WTC11 (cell line): ENCODE results near the gene ANKRD53. TPM values are rescaled to one million over a fixed set of nuclear protein-coding genes. Genes with fewer than 3 reads are reported as not detected.

Experiments
- ATAC-seq: fragments of 200-7000 bp; cut with Tn5 transposase; 2 replicates; pipeline ENCODE4 v1.10.0; 2021; ENCODE audit warnings: mild to moderate bottlenecking, moderate library complexity
- CTCF ChIA-PET: fragments of 300-600 bp; sonication (Branson Sonifier 250); formaldehyde crosslinking; loops from one replicate; lab custom pipeline; 2021; ENCODE audit warnings: antibody characterized with exemption; lab: Charles Lee
- POLR2A ChIA-PET: fragments of 350-600 bp; sonication (Branson Sonifier 250); formaldehyde crosslinking; loops from one replicate; lab custom pipeline; 2021; ENCODE audit warnings: antibody characterized with exemption; lab: Charles Lee
- DNase-seq: peaks from one replicate; pipeline ENCODE4 v3.0.0; 2021; ENCODE audit warnings: low spot score
- H3K27ac Mint-ChIP-seq: 2 replicates; pipeline ENCODE4 v1.8.0; 2021; ENCODE audit warnings: mixed read lengths
- H3K27me3 Mint-ChIP-seq: 2 replicates; pipeline ENCODE4 v1.8.0; 2021; ENCODE audit warnings: low read depth, mild to moderate bottlenecking, moderate library complexity, mixed read lengths
- H3K36me3 Mint-ChIP-seq: 2 replicates; pipeline ENCODE4 v1.8.0; 2021; ENCODE audit warnings: mixed read lengths
- H3K4me1 Mint-ChIP-seq: 2 replicates; pipeline ENCODE4 v1.8.0; 2022; ENCODE audit warnings: mixed read lengths
- H3K4me3 Mint-ChIP-seq: 2 replicates; pipeline ENCODE4 v1.8.0; 2021; ENCODE audit warnings: mild to moderate bottlenecking, moderate library complexity, mixed read lengths
- H3K9me3 Mint-ChIP-seq: 2 replicates; pipeline ENCODE4 v1.8.0; 2021; ENCODE audit warnings: mixed read lengths
- GABPB1 ChIP-seq: sonication (generic); formaldehyde crosslinking; IDR thresholded peaks from 2 replicates; pipeline ENCODE4 v1.8.1; 2023; ENCODE audit warnings: mild to moderate bottlenecking, missing genetic modification reagents
- GRHL2 ChIP-seq: fragments of 250-450 bp; sonication (Bioruptor Pico); IDR thresholded peaks from 2 replicates; pipeline ENCODE4 v1.8.0; 2022; ENCODE audit warnings: mild to moderate bottlenecking, moderate library complexity; ENCODE audit not compliant: insufficient replicate concordance, severe bottlenecking
- NR3C1 ChIP-seq: sonication (generic); formaldehyde crosslinking; conservative IDR thresholded peaks from 2 replicates; pipeline ENCODE4 v1.8.1; 2023; ENCODE audit warnings: low read depth, mild to moderate bottlenecking, missing genetic modification reagents
- SMAD4 ChIP-seq: sonication (generic); formaldehyde crosslinking; IDR thresholded peaks from 2 replicates; pipeline ENCODE4 v1.8.0; 2022; ENCODE audit warnings: mild to moderate bottlenecking, missing genetic modification reagents
- TCF7 ChIP-seq: sonication (generic); formaldehyde crosslinking; IDR thresholded peaks from 2 replicates; pipeline ENCODE4 v1.8.0; 2022; ENCODE audit warnings: mild to moderate bottlenecking, low read depth, missing genetic modification reagents, moderate library complexity
- ZBTB21 ChIP-seq: sonication (generic); formaldehyde crosslinking; IDR thresholded peaks from 2 replicates; pipeline ENCODE4 v1.8.1; 2023; ENCODE audit warnings: mild to moderate bottlenecking, missing genetic modification reagents, borderline replicate concordance
- total RNA-seq: library from RNA; stranded (reverse); gene quantifications from 3 replicates; pipeline ENCODE4 v1.2.3, GENCODE V29; 2021
- TF ChIP-seq, protein P1 (sequence below): sonication (generic); formaldehyde crosslinking; IDR thresholded peaks from 2 replicates; pipeline ENCODE4 v1.8.0; 2022; ENCODE audit warnings: missing genetic modification reagents
- TF ChIP-seq, protein P2 (sequence below): sonication (generic); formaldehyde crosslinking; IDR thresholded peaks from 2 replicates; pipeline ENCODE4 v1.8.1; 2022; ENCODE audit warnings: low read depth, missing genetic modification reagents, borderline replicate concordance
- TF ChIP-seq, protein P3 (sequence below): sonication (generic); formaldehyde crosslinking; IDR thresholded peaks from 2 replicates; pipeline ENCODE4 v1.8.0; 2023; ENCODE audit warnings: mild to moderate bottlenecking, missing genetic modification reagents
- TF ChIP-seq, protein P4 (sequence below): sonication (generic); formaldehyde crosslinking; IDR thresholded peaks from 2 replicates; pipeline ENCODE4 v1.8.0; 2023; ENCODE audit warnings: missing genetic modification reagents
- TF ChIP-seq, protein P5 (sequence below): sonication (generic); formaldehyde crosslinking; IDR thresholded peaks from 2 replicates; pipeline ENCODE4 v1.8.0; 2022; ENCODE audit warnings: mild to moderate bottlenecking, missing genetic modification reagents
- TF ChIP-seq, protein P6 (sequence below): sonication (generic); formaldehyde crosslinking; IDR thresholded peaks from 2 replicates; pipeline ENCODE4 v1.8.0; 2023; ENCODE audit warnings: missing genetic modification reagents, mild to moderate bottlenecking, borderline replicate concordance

The ANKRD53 gene
- total RNA-seq, 1 experiment from 2014 or later = 0.81 TPM

DNA sequence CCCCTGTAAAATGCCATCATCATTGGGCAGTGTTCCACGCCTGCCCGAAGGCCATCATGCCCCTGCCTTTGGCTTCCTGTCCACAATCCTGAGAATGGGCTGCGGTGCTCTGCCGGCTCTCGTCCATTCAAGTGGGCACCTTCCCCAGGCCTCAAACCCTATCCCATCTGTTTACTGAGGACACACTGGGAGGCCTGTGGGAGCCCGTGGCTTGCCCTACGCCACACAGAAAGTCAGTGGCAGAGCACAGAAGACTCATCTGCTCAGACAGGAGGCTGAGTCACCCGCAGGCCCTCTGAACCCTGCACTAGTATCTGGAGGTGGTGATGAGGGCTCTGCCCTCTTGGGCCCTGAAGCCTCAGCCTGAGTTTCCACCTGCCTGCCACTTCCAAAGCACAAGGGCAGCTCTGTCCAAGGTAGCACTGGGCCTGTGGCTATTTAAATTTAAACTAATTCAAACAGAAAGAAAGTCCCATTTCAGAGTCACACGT, 19.1 kb upstream of the ANKRD53 start:
- ATAC-seq = no peak
- TF ChIP-seq, protein P1, sequence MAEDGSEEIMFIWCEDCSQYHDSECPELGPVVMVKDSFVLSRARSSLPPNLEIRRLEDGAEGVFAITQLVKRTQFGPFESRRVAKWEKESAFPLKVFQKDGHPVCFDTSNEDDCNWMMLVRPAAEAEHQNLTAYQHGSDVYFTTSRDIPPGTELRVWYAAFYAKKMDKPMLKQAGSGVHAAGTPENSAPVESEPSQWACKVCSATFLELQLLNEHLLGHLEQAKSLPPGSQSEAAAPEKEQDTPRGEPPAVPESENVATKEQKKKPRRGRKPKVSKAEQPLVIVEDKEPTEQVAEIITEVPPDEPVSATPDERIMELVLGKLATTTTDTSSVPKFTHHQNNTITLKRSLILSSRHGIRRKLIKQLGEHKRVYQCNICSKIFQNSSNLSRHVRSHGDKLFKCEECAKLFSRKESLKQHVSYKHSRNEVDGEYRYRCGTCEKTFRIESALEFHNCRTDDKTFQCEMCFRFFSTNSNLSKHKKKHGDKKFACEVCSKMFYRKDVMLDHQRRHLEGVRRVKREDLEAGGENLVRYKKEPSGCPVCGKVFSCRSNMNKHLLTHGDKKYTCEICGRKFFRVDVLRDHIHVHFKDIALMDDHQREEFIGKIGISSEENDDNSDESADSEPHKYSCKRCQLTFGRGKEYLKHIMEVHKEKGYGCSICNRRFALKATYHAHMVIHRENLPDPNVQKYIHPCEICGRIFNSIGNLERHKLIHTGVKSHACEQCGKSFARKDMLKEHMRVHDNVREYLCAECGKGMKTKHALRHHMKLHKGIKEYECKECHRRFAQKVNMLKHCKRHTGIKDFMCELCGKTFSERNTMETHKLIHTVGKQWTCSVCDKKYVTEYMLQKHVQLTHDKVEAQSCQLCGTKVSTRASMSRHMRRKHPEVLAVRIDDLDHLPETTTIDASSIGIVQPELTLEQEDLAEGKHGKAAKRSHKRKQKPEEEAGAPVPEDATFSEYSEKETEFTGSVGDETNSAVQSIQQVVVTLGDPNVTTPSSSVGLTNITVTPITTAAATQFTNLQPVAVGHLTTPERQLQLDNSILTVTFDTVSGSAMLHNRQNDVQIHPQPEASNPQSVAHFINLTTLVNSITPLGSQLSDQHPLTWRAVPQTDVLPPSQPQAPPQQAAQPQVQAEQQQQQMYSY (CRISPR knock-in tag) = no peak
- TF ChIP-seq, protein P2, sequence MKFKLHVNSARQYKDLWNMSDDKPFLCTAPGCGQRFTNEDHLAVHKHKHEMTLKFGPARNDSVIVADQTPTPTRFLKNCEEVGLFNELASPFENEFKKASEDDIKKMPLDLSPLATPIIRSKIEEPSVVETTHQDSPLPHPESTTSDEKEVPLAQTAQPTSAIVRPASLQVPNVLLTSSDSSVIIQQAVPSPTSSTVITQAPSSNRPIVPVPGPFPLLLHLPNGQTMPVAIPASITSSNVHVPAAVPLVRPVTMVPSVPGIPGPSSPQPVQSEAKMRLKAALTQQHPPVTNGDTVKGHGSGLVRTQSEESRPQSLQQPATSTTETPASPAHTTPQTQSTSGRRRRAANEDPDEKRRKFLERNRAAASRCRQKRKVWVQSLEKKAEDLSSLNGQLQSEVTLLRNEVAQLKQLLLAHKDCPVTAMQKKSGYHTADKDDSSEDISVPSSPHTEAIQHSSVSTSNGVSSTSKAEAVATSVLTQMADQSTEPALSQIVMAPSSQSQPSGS (CRISPR knock-in tag) = no peak
- TF ChIP-seq GABPB1 (CRISPR knock-in tag) (no peak), ZBTB21 (no peak), NR3C1 (CRISPR knock-in tag) (no peak), TCF7 (CRISPR knock-in tag) (no peak), GRHL2 (CRISPR knock-in tag) (no peak), SMAD4 (no peak)
- TF ChIP-seq, protein P3, sequence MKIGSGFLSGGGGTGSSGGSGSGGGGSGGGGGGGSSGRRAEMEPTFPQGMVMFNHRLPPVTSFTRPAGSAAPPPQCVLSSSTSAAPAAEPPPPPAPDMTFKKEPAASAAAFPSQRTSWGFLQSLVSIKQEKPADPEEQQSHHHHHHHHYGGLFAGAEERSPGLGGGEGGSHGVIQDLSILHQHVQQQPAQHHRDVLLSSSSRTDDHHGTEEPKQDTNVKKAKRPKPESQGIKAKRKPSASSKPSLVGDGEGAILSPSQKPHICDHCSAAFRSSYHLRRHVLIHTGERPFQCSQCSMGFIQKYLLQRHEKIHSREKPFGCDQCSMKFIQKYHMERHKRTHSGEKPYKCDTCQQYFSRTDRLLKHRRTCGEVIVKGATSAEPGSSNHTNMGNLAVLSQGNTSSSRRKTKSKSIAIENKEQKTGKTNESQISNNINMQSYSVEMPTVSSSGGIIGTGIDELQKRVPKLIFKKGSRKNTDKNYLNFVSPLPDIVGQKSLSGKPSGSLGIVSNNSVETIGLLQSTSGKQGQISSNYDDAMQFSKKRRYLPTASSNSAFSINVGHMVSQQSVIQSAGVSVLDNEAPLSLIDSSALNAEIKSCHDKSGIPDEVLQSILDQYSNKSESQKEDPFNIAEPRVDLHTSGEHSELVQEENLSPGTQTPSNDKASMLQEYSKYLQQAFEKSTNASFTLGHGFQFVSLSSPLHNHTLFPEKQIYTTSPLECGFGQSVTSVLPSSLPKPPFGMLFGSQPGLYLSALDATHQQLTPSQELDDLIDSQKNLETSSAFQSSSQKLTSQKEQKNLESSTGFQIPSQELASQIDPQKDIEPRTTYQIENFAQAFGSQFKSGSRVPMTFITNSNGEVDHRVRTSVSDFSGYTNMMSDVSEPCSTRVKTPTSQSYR (CRISPR knock-in tag) = no peak
- TF ChIP-seq, protein P4, sequence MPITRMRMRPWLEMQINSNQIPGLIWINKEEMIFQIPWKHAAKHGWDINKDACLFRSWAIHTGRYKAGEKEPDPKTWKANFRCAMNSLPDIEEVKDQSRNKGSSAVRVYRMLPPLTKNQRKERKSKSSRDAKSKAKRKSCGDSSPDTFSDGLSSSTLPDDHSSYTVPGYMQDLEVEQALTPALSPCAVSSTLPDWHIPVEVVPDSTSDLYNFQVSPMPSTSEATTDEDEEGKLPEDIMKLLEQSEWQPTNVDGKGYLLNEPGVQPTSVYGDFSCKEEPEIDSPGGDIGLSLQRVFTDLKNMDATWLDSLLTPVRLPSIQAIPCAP (CRISPR knock-in tag) = no peak
- TF ChIP-seq, protein P5, sequence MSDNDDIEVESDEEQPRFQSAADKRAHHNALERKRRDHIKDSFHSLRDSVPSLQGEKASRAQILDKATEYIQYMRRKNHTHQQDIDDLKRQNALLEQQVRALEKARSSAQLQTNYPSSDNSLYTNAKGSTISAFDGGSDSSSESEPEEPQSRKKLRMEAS (CRISPR knock-in tag) = no peak
- TF ChIP-seq, protein P6, sequence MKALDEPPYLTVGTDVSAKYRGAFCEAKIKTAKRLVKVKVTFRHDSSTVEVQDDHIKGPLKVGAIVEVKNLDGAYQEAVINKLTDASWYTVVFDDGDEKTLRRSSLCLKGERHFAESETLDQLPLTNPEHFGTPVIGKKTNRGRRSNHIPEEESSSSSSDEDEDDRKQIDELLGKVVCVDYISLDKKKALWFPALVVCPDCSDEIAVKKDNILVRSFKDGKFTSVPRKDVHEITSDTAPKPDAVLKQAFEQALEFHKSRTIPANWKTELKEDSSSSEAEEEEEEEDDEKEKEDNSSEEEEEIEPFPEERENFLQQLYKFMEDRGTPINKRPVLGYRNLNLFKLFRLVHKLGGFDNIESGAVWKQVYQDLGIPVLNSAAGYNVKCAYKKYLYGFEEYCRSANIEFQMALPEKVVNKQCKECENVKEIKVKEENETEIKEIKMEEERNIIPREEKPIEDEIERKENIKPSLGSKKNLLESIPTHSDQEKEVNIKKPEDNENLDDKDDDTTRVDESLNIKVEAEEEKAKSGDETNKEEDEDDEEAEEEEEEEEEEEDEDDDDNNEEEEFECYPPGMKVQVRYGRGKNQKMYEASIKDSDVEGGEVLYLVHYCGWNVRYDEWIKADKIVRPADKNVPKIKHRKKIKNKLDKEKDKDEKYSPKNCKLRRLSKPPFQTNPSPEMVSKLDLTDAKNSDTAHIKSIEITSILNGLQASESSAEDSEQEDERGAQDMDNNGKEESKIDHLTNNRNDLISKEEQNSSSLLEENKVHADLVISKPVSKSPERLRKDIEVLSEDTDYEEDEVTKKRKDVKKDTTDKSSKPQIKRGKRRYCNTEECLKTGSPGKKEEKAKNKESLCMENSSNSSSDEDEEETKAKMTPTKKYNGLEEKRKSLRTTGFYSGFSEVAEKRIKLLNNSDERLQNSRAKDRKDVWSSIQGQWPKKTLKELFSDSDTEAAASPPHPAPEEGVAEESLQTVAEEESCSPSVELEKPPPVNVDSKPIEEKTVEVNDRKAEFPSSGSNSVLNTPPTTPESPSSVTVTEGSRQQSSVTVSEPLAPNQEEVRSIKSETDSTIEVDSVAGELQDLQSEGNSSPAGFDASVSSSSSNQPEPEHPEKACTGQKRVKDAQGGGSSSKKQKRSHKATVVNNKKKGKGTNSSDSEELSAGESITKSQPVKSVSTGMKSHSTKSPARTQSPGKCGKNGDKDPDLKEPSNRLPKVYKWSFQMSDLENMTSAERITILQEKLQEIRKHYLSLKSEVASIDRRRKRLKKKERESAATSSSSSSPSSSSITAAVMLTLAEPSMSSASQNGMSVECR = no peak
- TF ChIP-seq, all 79 proteins: peak for 0
- Mint-ChIP-seq H3K4me1 (peaks cover 3% of the 10 kb centered on the region; the same call in 1 of the 2 replicates), H3K27me3 (peaks cover 54% of the 10 kb centered on the region), H3K4me3 (no peak overlapping the region), H3K36me3 (no peaks in the 10 kb centered on the region), H3K9me3 (no peaks in the 10 kb centered on the region), H3K27ac (no peak overlapping the region)
- ChIA-PET CTCF (interaction anchor here (1.4 to 8.5 kb wide), 8 partner anchors 9 to 150 kb away, joined by 5 to 159 read pairs (median 10); no protein-coding TSS in a partner anchor), POLR2A (interaction anchor here (1.2 kb wide), 1 partner anchor 18 kb away, joined by 3 read pairs; no protein-coding TSS in a partner anchor)
- DNase-seq = no peak
